IMR-90 (cell line): ENCODE results near the gene SEMA4A. TPM values are rescaled to one million over a fixed set of nuclear protein-coding genes. Genes with fewer than 3 reads are reported as not detected.

ENCODE experiments used
- ATAC-seq: fragments of 200-7000 bp; cut with Tn5 transposase; 2 replicates; pipeline ENCODE4 v1.9.1; 2020; ENCODE audit warnings: low read depth, mild to moderate bottlenecking, moderate library complexity
- BruUV-seq: library from RNA; stranded (reverse); fragments of 400-500 nt; replicated peaks from 2 replicates; lab custom pipeline; 2021; lab: Mats Ljungman, UMichigan
- CTCF ChIA-PET: fragments of 300-600 bp; formaldehyde crosslinking; extraction: SDS; loops from one replicate; lab custom pipeline; 2021; ENCODE audit warnings: antibody characterized with exemption; lab: Yijun Ruan, JAX
- POLR2A ChIA-PET: fragments of 300-600 bp; sonication (Branson Sonifier 250); formaldehyde crosslinking; loops from one replicate; lab custom pipeline; 2022; ENCODE audit warnings: antibody characterized with exemption; ENCODE audit not compliant: unreplicated experiment; lab: Charles Lee
- DNase-seq: peaks from one replicate; pipeline ENCODE4 v3.0.0; 2013
- H2AFZ ChIP-seq: replicated peaks from 2 replicates; pipeline ENCODE3; 2013; ENCODE audit warnings: low read length, mild to moderate bottlenecking; ENCODE audit not compliant: poor library complexity
- H2AK5ac ChIP-seq: 2 replicates; pipeline ENCODE4 v1.6.1; 2013; ENCODE audit warnings: low read depth, low read length, inconsistent platforms
- H2AK9ac ChIP-seq: replicated peaks from 2 replicates; pipeline ENCODE3; 2013; ENCODE audit warnings: mild to moderate bottlenecking, low read depth, low read length, moderate library complexity; ENCODE audit not compliant: poor library complexity
- H2BK120ac ChIP-seq: 2 replicates; pipeline ENCODE4 v1.6.1; 2013; ENCODE audit warnings: low read depth, low read length, inconsistent platforms
- H2BK15ac ChIP-seq: 3 replicates; pipeline ENCODE4 v1.6.1; 2013; ENCODE audit warnings: low read depth, low read length, inconsistent platforms
- H2BK20ac ChIP-seq: 2 replicates; pipeline ENCODE4 v1.6.1; 2013; ENCODE audit warnings: low read depth, mild to moderate bottlenecking, inconsistent platforms, low read length, moderate library complexity
- H2BK5ac ChIP-seq: 2 replicates; pipeline ENCODE4 v1.6.1; 2013; ENCODE audit warnings: mild to moderate bottlenecking, low read depth, low read length, inconsistent platforms; ENCODE audit not compliant: poor library complexity, severe bottlenecking
- H3K14ac ChIP-seq: replicated peaks from 2 replicates; pipeline ENCODE4 v1.6.1; 2013; ENCODE audit warnings: low read depth, low read length, inconsistent platforms
- H3K18ac ChIP-seq: 2 replicates; pipeline ENCODE4 v1.6.1; 2013; ENCODE audit warnings: low read depth, low read length, control low read depth
- H3K23ac ChIP-seq: 2 replicates; pipeline ENCODE4 v1.6.1; 2013; ENCODE audit warnings: low read depth, low read length, inconsistent platforms
- H3K27ac ChIP-seq: 2 replicates; pipeline ENCODE4 v1.5.1; 2013; ENCODE audit warnings: mild to moderate bottlenecking, control low read depth, low read length; ENCODE audit not compliant: insufficient read depth
- H3K27me3 ChIP-seq: 2 replicates; pipeline ENCODE4 v1.6.1; 2013; ENCODE audit warnings: low read length; ENCODE audit not compliant: control insufficient read depth, insufficient read depth
- H3K36me3 ChIP-seq: 2 replicates; pipeline ENCODE4 v1.6.1; 2013; ENCODE audit warnings: low read length, mixed read lengths; ENCODE audit not compliant: control insufficient read depth, insufficient read depth
- H3K4ac ChIP-seq: 2 replicates; pipeline ENCODE4 v1.6.1; 2013; ENCODE audit warnings: low read depth, low read length, inconsistent platforms
- H3K4me1 ChIP-seq: 2 replicates; pipeline ENCODE4 v1.6.1; 2013; ENCODE audit warnings: low read length, mixed read lengths; ENCODE audit not compliant: control insufficient read depth, insufficient read depth
- H3K4me2 ChIP-seq: 2 replicates; pipeline ENCODE4 v1.6.1; 2013; ENCODE audit warnings: low read depth, mild to moderate bottlenecking, control low read depth, low read length, moderate library complexity
- H3K4me3 ChIP-seq: 2 replicates; pipeline ENCODE4 v1.5.1; 2013; ENCODE audit warnings: low read depth, mild to moderate bottlenecking, control low read depth, low read length, moderate library complexity; ENCODE audit not compliant: insufficient read depth
- H3K56ac ChIP-seq: 2 replicates; pipeline ENCODE4 v1.6.1; 2013; ENCODE audit warnings: low read length, inconsistent platforms; ENCODE audit not compliant: insufficient read depth; ENCODE audit errors: extremely low read depth
- H3K79me1 ChIP-seq, 2 experiments: 2 replicates each; pipeline ENCODE4 v1.6.1; 2013; ENCODE audit warnings: low read length in 2 of 2, inconsistent platforms in 1 of 2, low read depth in 1 of 2
- H3K9ac ChIP-seq: 2 replicates; pipeline ENCODE4 v1.6.1; 2013; ENCODE audit warnings: low read depth, low read length, control low read depth
- H3K9me1 ChIP-seq: 2 replicates; pipeline ENCODE4 v1.6.1; 2013; ENCODE audit warnings: low read length, inconsistent platforms; ENCODE audit not compliant: insufficient read depth
- H3K9me3 ChIP-seq: 2 replicates; pipeline ENCODE4 v1.6.1; 2013; ENCODE audit warnings: low read length; ENCODE audit not compliant: control insufficient read depth, insufficient read depth
- H4K20me1 ChIP-seq: 2 replicates; pipeline ENCODE4 v1.6.1; 2013; ENCODE audit warnings: low read length, inconsistent platforms; ENCODE audit not compliant: insufficient read depth
- H4K5ac ChIP-seq: 2 replicates; pipeline ENCODE4 v1.6.1; 2013; ENCODE audit warnings: mild to moderate bottlenecking, low read depth, low read length, control low read depth
- H4K8ac ChIP-seq, 2 experiments: 2 replicates each; pipeline ENCODE4 v1.6.1; 2013; ENCODE audit warnings: low read depth in 2 of 2, low read length in 2 of 2, control low read depth in 1 of 2, inconsistent platforms in 1 of 2
- H4K91ac ChIP-seq: 2 replicates; pipeline ENCODE4 v1.6.1; 2013; ENCODE audit warnings: low read depth, low read length, inconsistent platforms; ENCODE audit not compliant: insufficient read depth
- BHLHE40 ChIP-seq: fragments of 150-350 bp; IDR thresholded peaks from 2 replicates; pipeline ENCODE4 v1.6.1; 2016; ENCODE audit warnings: mild to moderate bottlenecking, low read depth, low read length
- CEBPB ChIP-seq: IDR thresholded peaks from 2 replicates; pipeline ENCODE4 v1.6.1; 2012; ENCODE audit warnings: low read depth, low read length, improper control_type of control experiment
- CHD1 ChIP-seq: IDR thresholded peaks from 2 replicates; pipeline ENCODE4 v1.6.1; 2012; ENCODE audit warnings: low read depth, low read length, improper control_type of control experiment
- ELK1 ChIP-seq: fragments of 150-350 bp; IDR thresholded peaks from 2 replicates; pipeline ENCODE4 v1.6.1; 2016; ENCODE audit warnings: low read depth, mild to moderate bottlenecking, low read length, moderate library complexity, borderline replicate concordance
- FOS ChIP-seq: fragments of 150-350 bp; IDR thresholded peaks from 2 replicates; pipeline ENCODE4 v1.6.1; 2016; ENCODE audit warnings: low read depth, low read length
- MAFK ChIP-seq: IDR thresholded peaks from 2 replicates; pipeline ENCODE4 v1.6.1; 2012; ENCODE audit warnings: low read depth, low read length, improper control_type of control experiment
- MAZ ChIP-seq: IDR thresholded peaks from 2 replicates; pipeline ENCODE4 v1.6.1; 2012; ENCODE audit warnings: low read depth, mild to moderate bottlenecking, low read length, improper control_type of control experiment, moderate library complexity, borderline replicate concordance
- MXI1 ChIP-seq: IDR thresholded peaks from 2 replicates; pipeline ENCODE4 v1.6.1; 2012; ENCODE audit warnings: low read depth, mild to moderate bottlenecking, low read length, moderate library complexity, borderline replicate concordance
- NFE2L2 ChIP-seq: fragments of 150-350 bp; IDR thresholded peaks from 2 replicates; pipeline ENCODE4 v1.6.1; 2016; ENCODE audit warnings: low read depth, mild to moderate bottlenecking, low read length
- POLR2A ChIP-seq: IDR thresholded peaks from 2 replicates; pipeline ENCODE4 v1.6.1; 2012; ENCODE audit warnings: mild to moderate bottlenecking, low read depth, low read length
- RAD21 ChIP-seq: IDR thresholded peaks from 2 replicates; pipeline ENCODE4 v1.6.1; 2012; ENCODE audit warnings: low read length, improper control_type of control experiment
- RCOR1 ChIP-seq: IDR thresholded peaks from 2 replicates; pipeline ENCODE4 v1.6.1; 2012; ENCODE audit warnings: mild to moderate bottlenecking, low read length, improper control_type of control experiment; ENCODE audit not compliant: insufficient replicate concordance
- RFX5 ChIP-seq: IDR thresholded peaks from 2 replicates; pipeline ENCODE4 v1.8.0; 2012; ENCODE audit warnings: low read depth, mild to moderate bottlenecking, low read length, moderate library complexity
- SMC3 ChIP-seq: fragments of 150-350 bp; IDR thresholded peaks from 2 replicates; pipeline ENCODE4 v1.6.1; 2016; ENCODE audit warnings: low read depth, mild to moderate bottlenecking, antibody characterized with exemption, low read length, moderate library complexity
- WGBS, 2 experiments: methylation state at CpG; one replicate each; pipeline versions ENCODE4 v1.1.5 to v1.1.7; 2013; ENCODE audit warnings: missing lambda C conversion rate in 2 of 2; ENCODE audit not compliant: insufficient read length in 1 of 2; ENCODE audit errors: extremely low coverage in 2 of 2; 5-methylcytosine and 5-hydroxymethylcytosine counted together
- dilution Hi-C: fragments of 300-500 bp; cut with HindIII; formaldehyde crosslinking; loops from one replicate; pipeline ENCODE4 v1.14.3; 2018; ENCODE audit warnings: low sequenced_read_pairs; ENCODE audit not compliant: unreplicated experiment
- in situ Hi-C: fragments of 300-500 bp; cut with MboI; formaldehyde crosslinking; loops from 3 replicates; pipeline ENCODE4 v1.14.3; 2019; ENCODE audit warnings: low sequenced_read_pairs, inconsistent platforms, mixed read lengths
- intact Hi-C: fragments of 100-400 bp; cut with micrococcal nuclease; formaldehyde crosslinking; loops from 2 replicates; pipeline ENCODE4 v1.10.0; 2022
- polyA plus RNA-seq, 3 experiments: library from polyadenylated mRNA; depleted of rRNA; stranded (reverse); fragments of >200 nt; gene quantifications; 2 replicates each; pipeline ENCODE4 v1.2.3, GENCODE V29; 2012; ENCODE audit warnings: low replicate concordance in 1 of 3
- total RNA-seq: library from RNA; depleted of rRNA; stranded (reverse); fragments of >200 nt; gene quantifications from 2 replicates; pipeline ENCODE4 v1.2.3, GENCODE V29; 2012
- TF ChIP-seq, protein P1 (sequence below): conservative IDR thresholded peaks from 2 replicates; pipeline ENCODE4 v1.5.1; 2012; ENCODE audit warnings: mild to moderate bottlenecking, low read depth, low read length, improper control_type of control experiment
- TF ChIP-seq, protein P2 (sequence below): fragments of 150-350 bp; IDR thresholded peaks from 2 replicates; pipeline ENCODE4 v1.6.1; 2017; ENCODE audit warnings: mild to moderate bottlenecking, antibody characterized with exemption, low read length, low read depth

Gene SEMA4A
- total and polyA plus RNA-seq, 2 of the 4 experiments (the other 2 are of a cell fraction) = 0.18 to 0.86 TPM

DNA sequence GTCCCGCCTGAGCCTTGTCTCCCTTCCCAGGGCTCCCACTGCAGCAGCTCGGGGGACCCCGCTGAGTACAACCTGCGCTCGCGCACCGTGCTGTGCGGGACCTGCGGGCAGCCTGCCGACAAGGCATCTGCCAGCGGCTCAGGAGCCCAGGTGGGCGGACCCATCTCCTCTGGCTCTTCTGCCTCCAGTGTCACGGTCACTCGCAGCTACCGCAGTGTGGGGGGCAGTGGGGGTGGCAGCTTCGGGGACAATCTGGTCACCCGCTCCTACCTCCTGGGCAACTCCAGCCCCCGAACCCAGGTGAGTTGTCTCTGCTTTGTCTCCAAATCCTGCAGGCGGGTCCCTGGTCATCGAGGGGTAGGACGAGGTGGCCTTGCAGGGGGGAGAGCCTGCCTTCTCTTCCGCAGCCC, 14.9 kb upstream of the SEMA4A start:
- dilution Hi-C loops = no loop called here
- in situ Hi-C loops = no loop called here

More for the DNA sequence above, 14.9 kb upstream of the SEMA4A start:
- TF ChIP-seq RCOR1 (no peak), MAFK (no peak), CEBPB (no peak), MXI1 (no peak), FOS (no peak), ELK1 (no peak), POLR2A (no peak), RAD21 (no peak), NFE2L2 (no peak), SMC3 (no peak), CHD1 (no peak), MAZ (no peak), RFX5 (no peak), BHLHE40 (no peak)
- TF ChIP-seq, protein P1, sequence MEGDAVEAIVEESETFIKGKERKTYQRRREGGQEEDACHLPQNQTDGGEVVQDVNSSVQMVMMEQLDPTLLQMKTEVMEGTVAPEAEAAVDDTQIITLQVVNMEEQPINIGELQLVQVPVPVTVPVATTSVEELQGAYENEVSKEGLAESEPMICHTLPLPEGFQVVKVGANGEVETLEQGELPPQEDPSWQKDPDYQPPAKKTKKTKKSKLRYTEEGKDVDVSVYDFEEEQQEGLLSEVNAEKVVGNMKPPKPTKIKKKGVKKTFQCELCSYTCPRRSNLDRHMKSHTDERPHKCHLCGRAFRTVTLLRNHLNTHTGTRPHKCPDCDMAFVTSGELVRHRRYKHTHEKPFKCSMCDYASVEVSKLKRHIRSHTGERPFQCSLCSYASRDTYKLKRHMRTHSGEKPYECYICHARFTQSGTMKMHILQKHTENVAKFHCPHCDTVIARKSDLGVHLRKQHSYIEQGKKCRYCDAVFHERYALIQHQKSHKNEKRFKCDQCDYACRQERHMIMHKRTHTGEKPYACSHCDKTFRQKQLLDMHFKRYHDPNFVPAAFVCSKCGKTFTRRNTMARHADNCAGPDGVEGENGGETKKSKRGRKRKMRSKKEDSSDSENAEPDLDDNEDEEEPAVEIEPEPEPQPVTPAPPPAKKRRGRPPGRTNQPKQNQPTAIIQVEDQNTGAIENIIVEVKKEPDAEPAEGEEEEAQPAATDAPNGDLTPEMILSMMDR = no peak
- TF ChIP-seq, protein P2, sequence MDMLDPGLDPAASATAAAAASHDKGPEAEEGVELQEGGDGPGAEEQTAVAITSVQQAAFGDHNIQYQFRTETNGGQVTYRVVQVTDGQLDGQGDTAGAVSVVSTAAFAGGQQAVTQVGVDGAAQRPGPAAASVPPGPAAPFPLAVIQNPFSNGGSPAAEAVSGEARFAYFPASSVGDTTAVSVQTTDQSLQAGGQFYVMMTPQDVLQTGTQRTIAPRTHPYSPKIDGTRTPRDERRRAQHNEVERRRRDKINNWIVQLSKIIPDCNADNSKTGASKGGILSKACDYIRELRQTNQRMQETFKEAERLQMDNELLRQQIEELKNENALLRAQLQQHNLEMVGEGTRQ = no peak
- ATAC-seq = no peak
- no peak overlapping the region for H3K4me3 ChIP-seq
- H3K9ac ChIP-seq = no peak overlapping the region
- ChIA-PET CTCF (interaction anchor here (0.6 kb wide), 1 partner anchor 43 kb away, joined by 4 read pairs; no protein-coding TSS in a partner anchor), POLR2A (no interaction called here)
- H4K20me1 ChIP-seq = peaks cover 65% of the 10 kb centered on the region
- H2AK5ac ChIP-seq = no peak overlapping the region
- no peak overlapping the region for H4K5ac ChIP-seq
- no peak overlapping the region for H3K23ac ChIP-seq
- no peak overlapping the region for H2BK20ac ChIP-seq
- intact Hi-C loops = no loop called here
- no peak for DNase-seq
- peaks cover 74% of the 10 kb centered on the region for H3K36me3 ChIP-seq
- H2AFZ ChIP-seq = no peak overlapping the region
- H4K91ac ChIP-seq = no peak overlapping the region
- H3K27me3 ChIP-seq = no peaks in the 10 kb centered on the region
- H2BK15ac ChIP-seq = no peak overlapping the region
- no peaks in the 10 kb centered on the region for H3K9me1 ChIP-seq
- WGBS, 2 experiments = 97% methylated on average over 11 of the region's 22 CpGs; no CpG with 5 or more reads in 1 of the 2 experiments
- H3K4ac ChIP-seq = no peak overlapping the region
- no peak overlapping the region for H3K27ac ChIP-seq
- no peak overlapping the region for H3K56ac ChIP-seq
- no peak overlapping the region for H3K4me2 ChIP-seq
- no peak overlapping the region for H2BK120ac ChIP-seq
- peaks cover 32 to 74% of the 10 kb centered on the region in 2 experiments for H3K79me1 ChIP-seq
- no peak overlapping the region for H4K8ac ChIP-seq
- H3K18ac ChIP-seq = no peak overlapping the region
- H2BK5ac ChIP-seq = no peak overlapping the region
- peaks cover 9% of the 10 kb centered on the region; the same call in 1 of the 2 replicates for H3K4me1 ChIP-seq
- no peak overlapping the region for H2AK9ac ChIP-seq
- no peak overlapping the region for H3K14ac ChIP-seq
- no peaks in the 10 kb centered on the region for H3K9me3 ChIP-seq
- BruUV-seq = no TSS peak
